Limb (tissue), 2 donors: ENCODE results near the gene U2SURP.
A peak's percentile ranks its signal among the peaks of the same experiment; 100 is the strongest.
"Not testable (repeated sequence)": the region's sequence is repeated elsewhere in the genome, so short reads cannot be mapped to it uniquely, and the experiment has no call there.

Source experiments
- DNase-seq, 2 donors: peaks; one replicate each; pipeline ENCODE4 v3.0.0-alpha.2; 2016; ENCODE audit errors: extremely low spot score in 2 of 2

U2SURP gene

DNA sequence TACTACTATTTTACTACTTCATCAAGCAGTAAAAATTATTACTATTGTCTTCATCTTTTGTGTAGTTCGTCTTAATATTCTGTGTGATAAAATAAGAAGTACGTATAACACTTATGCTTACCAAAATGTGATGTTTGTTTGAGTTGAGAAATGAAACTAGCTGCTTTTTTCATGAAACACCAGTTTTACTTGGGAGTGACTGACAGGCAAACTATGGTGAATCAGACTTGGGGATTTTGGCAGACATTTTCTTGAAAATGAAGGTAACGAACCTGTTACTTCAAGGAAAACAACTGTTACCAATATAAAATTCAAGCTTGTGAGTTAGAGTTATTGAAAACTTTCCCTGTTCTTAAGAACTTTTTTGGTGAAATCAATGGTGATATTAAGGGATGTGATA, 10.3 kb downstream of the U2SURP start:
- DNase-seq: no peak

DNA sequence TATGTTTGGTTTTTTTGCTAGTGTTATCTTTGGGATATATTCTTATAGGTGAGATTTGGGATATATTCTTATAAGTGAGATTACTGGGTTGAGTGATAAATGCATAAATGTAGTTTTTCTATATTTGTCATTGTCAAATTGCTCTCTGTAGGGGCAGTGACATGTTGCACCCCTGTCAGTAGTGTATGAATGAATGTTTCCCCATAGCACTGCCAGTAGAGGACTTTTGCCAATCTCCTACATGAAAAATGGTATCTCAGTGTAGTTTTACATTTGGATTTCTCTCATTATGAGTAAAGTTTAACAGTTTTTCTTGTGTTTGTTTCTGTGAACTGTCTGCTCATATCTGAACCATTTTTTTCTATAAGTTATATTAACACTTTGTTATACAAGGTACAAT, 13.6 kb downstream of the U2SURP start:
- DNase-seq: no peak

DNA sequence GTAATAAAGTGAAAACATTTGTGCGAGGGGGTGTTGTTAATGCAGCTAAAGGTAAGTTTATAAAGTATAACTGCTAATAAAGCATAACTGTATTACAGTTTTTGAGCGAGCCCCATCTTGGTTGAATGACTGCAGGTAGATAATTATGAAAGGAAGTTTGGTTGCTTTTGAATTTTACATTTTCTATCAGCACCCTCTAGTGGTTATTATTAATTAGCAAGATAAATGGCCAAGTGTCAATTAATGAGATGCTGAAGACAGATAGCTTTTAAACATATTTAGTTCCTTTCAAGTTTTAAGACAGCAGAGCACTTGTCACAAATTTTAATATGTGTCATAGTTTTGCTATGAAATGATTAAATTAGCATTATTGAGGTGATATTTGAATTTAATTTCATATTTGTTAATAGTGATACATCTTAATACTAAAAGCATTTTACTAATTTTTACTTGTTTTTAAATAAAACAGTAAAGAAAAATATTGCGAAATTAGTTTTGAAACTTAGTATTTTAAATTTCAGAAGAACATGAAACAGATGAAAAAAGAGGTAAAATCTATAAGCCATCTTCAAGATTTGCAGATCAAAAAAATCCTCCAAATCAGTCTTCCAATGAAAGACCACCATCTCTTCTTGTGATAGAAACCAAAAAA, 15.1 kb downstream of the U2SURP start:
- DNase-seq: peak in 1 of 2 donors; percentile 17

DNA sequence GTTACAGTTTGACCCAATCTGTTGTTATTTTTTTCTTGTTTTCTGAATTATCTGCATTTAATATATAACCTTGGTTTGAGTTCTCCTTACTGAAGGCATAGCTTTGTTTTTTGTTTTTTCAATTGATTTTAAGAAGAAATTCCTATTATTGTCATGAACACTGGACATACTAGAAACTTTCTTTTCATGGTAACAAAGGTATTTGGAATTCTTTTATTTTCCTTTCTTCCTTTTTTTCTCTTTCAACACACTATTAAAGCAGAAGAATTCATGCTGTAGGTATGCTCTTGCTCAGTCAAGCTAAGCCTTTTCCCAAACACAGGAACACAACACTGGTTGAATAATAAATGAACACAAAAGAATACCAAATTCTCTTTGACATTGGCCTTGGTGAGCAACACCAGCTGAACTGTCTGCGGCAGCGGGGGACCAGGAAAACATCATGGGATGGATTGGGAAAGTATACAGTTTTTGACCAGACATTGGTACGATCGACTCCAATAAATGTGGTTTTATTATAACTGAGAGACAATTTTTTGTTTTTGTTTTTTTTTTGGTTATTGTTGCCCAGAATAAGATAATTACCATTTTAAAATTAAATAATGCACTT, 23.1 kb downstream of the U2SURP start:
- DNase-seq: no peak

DNA sequence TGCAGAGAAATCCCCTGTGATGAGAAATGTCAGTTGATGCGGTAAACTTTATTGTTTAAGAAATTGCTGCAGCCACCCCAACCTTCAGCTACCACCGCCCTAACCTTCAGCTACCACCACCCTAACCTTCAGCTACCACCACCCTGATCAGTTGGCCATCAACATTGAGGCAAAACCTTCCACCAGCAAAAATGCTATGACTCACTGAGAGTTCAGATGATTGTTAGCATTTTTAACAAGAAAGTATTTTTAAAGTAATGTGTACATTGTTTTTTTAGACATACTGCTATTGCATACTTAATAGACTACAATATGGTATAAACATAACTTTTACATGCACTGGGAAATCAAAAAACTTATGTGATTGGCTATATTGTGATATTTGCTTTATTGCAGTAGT, 30.0 kb downstream of the U2SURP start:
- no peak for DNase-seq

DNA sequence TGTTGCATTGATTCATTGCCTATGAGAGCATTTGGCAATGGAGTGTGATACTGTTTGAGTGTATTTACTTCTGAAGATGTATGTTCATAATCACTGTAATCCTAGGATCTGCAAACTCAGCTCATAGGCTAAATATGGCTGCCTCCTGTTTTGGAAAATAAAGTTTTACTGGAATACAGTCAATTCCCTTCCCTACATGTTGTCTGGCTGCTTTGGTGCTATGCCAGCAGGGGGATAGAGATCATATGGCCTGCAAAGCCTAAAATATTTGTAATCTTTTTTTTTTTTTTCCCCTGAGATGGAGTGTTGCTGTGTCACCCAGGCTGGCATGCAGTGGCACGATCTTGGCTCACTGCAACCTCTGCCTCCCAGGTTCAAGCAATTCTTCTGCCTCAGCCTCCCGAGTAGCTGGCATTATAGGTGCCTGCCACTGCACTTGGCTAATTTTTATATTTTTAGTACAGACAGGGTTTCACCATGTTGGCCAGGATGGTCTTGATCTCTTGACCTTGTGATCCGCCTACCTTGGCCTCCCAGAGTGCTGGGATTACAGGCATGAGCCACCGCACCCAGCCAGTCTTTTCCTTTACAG, 30.5 kb downstream of the U2SURP start:
- DNase-seq: not testable (repeated sequence)

DNA sequence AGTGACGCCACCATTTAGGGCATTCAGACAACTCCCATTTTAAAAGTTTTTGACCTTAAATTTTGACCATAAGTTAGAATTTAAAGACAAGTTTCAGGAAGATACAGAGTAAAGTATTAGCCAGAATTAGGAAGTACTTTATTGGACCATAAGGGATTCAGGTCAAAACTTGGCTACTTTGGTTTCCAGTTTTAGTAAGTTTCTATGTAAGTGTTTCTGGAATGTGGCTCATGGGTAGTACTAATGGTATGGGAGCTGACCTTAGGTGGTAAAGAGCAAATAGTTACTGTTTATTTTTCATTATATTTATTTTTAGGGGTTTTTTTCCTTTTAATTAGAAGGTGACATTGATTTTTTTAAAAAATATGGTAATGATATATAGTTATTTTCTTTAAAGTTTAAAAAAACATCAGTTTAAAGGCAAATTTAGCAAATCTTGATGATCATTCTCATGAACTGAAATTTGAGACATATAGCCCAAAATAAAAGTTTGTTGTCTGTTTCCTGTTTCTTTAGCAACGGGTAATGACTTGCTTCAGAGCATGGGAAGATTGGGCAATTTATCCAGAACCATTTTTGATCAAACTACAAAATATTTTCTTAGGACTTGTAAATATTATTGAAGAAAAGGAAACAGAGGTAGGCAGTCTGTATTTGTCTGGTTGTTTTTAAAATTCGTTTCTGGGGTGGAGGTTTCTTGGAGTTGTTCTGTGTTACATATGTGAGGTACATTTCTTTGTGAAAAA, 34.3 kb downstream of the U2SURP start:
- DNase-seq: no peak

DNA sequence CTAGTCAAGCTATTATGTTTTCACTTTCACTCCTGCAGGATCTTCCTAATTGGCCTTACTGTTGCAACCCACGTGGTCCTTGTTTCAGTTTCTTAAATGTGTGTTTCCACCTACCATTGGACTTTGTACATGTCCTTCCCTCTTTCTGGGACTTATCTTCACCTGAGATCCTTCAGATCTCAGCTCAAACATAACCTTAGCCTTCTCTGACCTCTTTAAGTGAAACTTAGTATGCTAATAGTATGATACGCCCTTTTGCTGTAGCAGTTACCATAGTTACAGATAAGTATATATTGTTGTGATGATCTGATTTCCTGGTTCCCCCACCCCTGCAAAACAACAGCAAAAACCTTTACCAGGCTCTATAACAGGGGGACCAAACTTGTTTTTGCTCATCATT, 35.2 kb downstream of the U2SURP start:
- DNase-seq: no peak

DNA sequence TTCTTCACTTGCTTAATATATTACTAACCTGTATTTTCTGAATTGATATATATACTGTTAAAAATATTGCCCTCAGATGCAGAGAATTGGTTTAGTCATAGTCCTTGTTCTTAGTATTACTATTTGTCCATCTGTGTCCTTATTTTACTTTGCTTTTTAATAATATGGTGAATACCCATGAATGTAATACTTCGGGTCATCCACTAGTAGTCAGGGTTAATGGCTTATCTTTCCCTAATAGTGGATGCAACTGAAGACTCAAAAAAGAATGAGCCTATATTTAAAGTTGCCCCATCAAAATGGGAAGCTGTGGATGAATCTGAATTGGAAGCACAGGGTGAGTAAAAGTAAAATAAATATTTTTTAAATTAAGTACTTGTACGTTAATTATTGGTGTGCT, 36.5 kb downstream of the U2SURP start:
- no peak for DNase-seq

DNA sequence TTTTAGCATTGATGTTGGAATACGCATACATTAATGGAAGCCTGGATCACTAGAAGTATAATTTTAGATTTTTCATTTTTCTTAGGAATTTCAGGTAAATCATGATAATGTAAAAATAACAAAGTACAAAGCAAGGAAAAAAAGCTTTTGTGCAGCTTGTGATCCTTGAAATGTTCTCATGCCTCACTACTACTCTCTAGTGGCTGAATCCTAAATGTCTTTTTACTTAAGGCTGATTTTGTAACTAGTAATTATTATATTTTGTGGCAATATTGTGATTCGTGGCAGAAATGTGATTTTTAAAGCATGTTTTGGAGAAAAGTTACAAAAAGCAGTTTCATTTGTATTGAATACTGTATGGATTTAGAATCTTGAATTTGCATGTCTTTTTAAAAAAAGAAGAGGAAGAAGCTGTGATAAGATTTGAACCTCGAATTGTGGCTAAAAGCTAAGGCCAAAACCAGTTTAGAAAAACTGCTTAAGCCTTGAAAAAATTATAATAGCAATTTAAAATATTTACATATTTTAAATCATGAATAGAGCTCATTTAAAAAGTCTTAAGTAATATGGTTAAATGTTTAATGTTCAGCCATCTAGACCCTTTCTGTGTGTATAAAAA, 39.0 kb downstream of the U2SURP start:
- no peak for DNase-seq

DNA sequence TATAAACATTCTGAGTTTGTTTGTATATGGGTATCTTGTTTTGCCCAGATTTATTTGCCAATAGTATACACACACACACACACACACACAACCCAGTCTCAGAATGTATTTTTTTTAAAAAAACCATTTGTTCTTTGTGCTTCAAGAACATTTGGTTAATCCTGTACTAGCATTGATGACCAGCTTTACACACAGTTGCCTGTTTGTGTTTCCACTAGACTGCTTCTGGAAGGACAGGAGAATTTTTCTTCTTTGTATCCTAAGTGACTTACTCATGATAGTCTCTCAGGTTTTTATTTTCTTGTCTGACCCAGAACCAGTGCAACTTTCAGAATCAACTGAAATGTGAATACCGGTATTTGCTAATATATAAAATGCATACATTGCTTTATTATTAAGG, 40.5 kb downstream of the U2SURP start:
- DNase-seq: no peak

DNA sequence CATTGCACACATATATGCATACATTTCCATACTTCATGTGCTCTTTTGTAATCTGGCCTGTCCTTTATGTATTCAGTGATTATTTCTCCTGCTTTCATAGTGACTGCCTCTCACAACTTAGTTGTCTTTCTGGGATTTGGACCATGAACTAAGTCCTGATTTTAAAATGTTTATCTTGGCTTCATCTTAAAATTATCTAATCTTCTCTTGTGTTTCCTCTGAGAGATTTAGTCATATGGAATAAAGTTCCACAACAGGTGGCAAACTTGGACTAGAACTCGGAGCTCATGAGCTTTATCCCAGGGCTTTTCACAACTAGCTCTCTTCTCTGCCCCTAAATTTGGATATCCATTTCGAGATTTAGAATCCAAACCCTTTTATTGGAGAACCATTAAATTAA, 44.3 kb downstream of the U2SURP start:
- no peak for DNase-seq

DNA sequence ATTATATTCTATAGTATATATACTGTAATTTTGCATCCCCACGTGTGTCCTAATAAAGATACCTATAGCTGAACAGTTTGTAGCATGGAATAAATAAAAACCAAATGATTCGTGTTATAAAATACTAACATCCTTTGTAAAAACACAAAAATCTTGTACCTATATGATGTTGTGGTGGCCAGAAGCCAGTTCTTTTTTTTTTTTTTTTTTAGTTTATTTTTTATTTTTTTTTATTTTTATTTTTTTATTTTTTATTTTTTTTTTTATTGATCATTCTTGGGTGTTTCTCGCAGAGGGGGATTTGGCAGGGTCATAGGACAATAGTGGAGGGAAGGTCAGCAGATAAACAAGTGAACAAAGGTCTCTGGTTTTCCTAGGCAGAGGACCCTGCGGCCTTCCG, 44.7 kb downstream of the U2SURP start:
- not testable (repeated sequence) for DNase-seq

DNA sequence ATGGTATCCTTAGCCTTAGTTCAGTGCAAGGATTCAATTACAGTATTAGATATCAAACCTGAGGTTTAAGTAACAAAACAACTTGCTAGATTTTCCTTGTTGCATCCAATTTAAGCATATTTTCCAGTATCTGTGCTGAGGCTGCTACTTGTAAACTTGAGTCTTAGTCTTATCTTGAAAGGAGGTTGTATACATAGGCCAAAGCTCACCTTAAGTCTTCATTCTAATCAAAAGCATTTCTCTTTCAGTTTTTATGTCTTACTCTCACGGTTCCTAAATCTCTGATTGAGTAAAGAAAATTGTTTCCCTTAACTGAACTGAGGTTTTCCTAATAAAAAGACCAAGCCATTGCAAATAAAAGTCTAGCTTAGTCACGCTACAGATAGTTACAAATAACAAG, 52.6 kb downstream of the U2SURP start:
- no peak for DNase-seq

DNA sequence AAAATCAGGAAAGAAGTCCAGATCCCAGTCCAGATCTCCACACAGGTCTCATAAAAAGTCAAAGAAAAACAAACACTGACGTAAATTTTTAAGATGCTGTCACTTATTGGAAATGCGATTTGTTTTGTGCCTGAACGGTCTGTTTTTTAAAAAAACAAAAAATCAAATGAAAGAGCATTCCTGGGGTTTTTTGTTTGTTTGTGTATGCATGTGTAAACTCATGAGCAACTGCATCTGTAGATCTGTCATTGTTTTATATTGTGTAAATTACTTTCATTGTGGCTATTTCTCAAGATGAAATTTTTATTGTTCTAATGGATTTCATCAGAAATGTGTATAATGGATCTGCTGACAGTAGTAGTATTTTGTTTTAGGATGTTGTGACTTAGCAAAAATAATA, 55.0 kb downstream of the U2SURP start:
- DNase-seq: no peak

DNA sequence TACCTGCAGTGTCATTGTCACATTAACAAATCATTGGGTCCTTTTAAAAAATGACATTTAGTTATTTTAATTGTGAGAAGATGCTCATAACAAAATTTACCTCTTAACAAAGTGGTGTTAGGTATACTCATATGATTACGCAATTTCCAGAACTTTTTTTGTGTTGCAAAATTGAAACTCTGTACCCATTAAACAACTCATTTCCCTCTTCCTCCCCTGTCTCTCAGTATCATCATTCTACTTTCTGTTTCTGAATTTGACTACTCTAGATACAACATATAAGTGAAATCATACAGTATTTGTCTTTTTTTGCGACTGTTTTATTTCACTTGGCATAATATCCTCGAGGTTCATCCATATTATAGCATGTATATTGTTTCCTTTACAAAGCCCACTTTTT, 59.5 kb downstream of the U2SURP start:
- no peak for DNase-seq

DNA sequence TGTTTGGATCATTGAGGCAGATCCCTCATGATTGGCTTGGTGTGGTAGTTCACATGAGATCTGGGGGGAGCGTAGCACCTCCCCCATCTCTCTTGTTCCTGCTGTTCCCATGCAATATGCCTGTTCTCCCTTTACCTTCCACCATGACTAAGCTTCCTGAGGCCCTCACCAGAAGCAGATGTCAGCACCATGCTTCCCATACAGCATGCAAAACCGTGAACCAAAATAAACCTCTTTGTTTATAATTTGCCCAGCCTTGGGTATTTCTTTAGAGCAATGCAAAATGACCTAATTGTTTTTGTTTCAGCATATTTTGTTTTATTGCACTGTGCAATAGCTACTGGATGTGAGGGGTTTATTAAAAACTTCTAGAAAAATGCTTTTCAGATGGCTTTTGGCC, 61.6 kb downstream of the U2SURP start:
- no peak for DNase-seq

DNA sequence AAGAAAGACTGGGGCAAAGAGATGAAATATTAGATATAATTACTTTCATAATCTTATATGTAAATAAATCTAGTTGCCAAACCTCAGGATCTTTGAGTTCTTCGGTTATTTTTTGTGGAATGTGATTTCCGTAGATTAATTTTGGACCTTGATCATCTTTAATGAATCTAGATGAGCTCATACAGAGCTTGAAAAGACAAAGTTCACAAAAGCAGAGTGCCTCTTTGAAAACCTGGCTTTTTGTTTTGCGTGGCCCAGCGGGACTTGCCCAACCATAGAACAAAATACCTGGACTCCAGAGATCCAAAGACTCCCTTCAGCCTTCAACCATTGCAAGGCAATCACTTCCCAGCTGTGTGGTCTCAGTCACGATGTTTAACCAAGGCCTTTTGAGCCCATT, 63.4 kb downstream of the U2SURP start:
- DNase-seq: no peak

DNA sequence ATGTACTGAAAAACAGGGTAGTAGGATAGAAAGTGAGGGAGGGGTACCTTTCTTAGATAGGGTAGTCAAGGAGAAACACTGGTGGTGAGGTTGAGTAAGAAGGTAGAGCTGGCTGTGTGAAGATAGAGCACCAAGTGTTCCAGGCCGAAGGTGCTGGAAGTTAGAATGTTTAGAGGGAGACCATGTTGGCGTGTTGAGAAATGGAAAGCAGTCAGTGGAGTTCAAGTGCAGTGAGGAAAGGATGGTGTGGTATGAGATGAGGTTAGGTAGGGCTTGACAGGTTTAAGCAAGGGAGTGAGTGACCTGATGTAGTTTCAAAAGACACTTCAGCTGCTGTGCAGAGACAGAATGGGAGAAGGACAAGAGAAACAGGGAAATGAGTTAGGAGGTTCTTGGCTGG, 64.0 kb downstream of the U2SURP start:
- no peak for DNase-seq

DNA sequence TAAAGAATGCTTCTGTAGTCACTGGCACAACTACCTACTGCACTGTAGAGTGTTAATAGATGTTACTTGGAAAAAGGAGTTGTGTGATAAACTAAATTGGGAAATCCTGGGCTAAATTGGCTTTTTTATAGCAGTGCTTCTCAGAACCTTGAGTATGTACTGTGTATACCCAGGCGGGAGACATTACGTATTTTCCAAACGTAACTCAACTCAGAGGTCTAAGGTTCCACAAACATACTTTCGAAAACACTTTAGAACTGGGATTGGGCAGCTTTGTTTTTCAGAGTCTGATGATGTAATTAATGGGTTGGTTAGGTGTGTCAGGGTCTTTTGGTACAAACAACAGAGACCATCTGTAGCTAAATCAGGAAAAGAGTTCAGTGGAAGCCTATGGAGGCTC, 64.7 kb downstream of the U2SURP start:
- DNase-seq: no peak

DNA sequence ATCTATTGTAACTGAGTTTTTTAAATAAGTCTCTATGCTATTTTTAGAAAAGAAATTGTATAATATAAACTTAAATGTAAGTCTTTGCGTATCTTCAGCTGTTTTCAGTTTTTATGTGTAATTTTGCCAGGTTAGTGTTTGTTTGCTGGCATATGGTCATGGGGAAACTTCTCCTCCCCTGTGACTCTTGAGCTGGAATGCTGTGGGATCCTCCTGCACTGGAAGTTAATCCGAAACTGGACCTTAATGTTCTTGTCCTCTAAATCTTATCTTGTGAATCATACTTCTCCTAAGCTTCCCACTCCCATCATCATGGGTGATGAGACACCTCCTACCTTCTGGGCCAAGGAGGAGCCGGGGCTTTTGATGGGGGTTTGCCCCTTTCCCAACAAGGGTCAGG, 65.8 kb downstream of the U2SURP start:
- DNase-seq: no peak

DNA sequence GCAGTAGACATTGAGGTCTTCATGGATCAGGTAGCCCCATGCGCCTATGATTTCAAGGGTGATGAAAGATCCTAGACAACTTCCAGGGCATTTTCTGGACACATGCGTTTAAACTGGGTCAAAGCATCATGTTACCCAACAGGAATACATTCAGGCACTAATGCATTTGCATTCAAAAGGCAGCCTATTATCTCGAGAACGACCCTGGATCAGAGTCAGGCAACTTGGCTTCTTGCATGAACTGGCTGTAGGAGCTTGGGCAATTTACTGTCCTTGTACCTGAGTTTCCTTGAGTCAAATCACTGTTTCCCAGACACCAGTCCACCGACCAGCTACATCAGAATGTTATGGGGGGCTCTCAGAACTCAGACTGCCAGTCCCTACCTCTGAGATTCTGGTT, 66.7 kb downstream of the U2SURP start:
- no peak for DNase-seq
